GM12801 (cell line): Measurements from ENCODE around the gene MYH3.

ENCODE experiments used
- CTCF ChIP-seq: IDR thresholded peaks from one replicate; pipeline ENCODE4 v1.5.1; 2011; ENCODE audit warnings: control low read depth; ENCODE audit not compliant: insufficient read length; ENCODE audit errors: extremely low read depth

MYH3 gene

GRCh38 chr17:10622617-10623485 lies 34.3 kb downstream of the MYH3 start:
- TF ChIP-seq CTCF = no peak

- TF ChIP-seq CTCF = no peak
Observed at GRCh38 chr17:10621397-10621796, 35.7 kb downstream of the MYH3 start.

- TF ChIP-seq CTCF = no peak
Observed at GRCh38 chr17:10620823-10621222, 36.3 kb downstream of the MYH3 start.

GRCh38 chr17:10618202-10618635 lies 38.9 kb downstream of the MYH3 start:
- TF ChIP-seq CTCF = peak; percentile 58

GRCh38 chr17:10617120-10617505 lies 40.0 kb downstream of the MYH3 start:
- no peak for TF ChIP-seq CTCF

DNA sequence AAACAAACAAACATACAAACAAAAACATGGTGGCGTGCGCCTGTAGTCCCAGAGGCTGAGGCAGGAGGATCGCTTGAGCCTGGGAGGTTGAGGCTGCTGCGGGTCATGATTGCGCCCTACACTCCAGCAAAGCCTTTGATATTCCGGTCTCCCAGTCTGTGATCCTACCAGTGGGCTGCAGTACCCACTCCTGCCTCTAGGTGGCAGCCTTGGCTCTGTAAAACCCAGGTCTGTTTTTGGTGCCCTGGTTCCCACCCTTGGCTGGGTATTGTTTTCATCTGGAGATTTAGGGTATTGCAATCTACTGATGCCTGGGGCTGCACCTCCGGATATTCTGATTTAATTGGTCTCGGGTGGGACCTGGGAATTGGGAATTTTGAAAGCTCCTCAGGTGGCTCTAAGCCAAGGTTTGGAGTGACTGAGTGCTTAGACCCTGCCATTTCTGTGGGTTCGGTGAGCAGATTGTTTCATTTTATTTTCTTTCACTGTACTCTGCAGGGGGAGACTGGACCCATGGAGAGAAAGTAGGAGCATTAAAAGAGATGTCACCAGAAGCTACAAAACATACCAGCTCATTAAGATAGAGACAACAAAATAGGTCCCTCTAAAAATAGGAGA lies 40.5 kb downstream of the MYH3 start:
- peak; percentile 25 for TF ChIP-seq CTCF

- TF ChIP-seq CTCF = no peak
Observed at GRCh38 chr17:10614536-10615155, 42.5 kb downstream of the MYH3 start.
